Endothelial cell of umbilical vein (primary cell): ENCODE measurements around the gene SLCO3A1. TPM values are rescaled to one million over a fixed set of nuclear protein-coding genes. Genes with fewer than 3 reads are reported as not detected.

Experiments used
- BruUV-seq: library from RNA; stranded (reverse); fragments of 400-500 nt; replicated peaks from 2 replicates; lab custom pipeline; 2021; lab: Mats Ljungman, UMichigan
- CTCF ChIA-PET: fragments of 300-600, 350-600 bp; sonication (Branson Sonifier 250); formaldehyde crosslinking; loops from one replicate; lab custom pipeline; 2021; ENCODE audit warnings: antibody characterized with exemption, inconsistent platforms; lab: Charles Lee
- POLR2A ChIA-PET: fragments of 300-600, 350-600 bp; sonication (Branson Sonifier 250); formaldehyde crosslinking; loops from one replicate; lab custom pipeline; 2021; ENCODE audit warnings: antibody characterized with exemption, inconsistent platforms; lab: Charles Lee
- DNase-seq: peaks from one replicate; pipeline ENCODE4 v3.0.0-alpha.2; 2011; ENCODE audit warnings: low read depth, low spot score
- FAIRE-seq: peaks from 2 replicates; lab custom pipeline; 2011; peaks lifted over from hg19 to GRCh38; lab: Jason Lieb, UNC
- H2AFZ ChIP-seq: 2 replicates; pipeline ENCODE4 v1.6.0; 2012; ENCODE audit warnings: low read depth, low read length, control low read depth, inconsistent platforms
- H3K27ac ChIP-seq: 2 replicates; pipeline ENCODE4 v1.5.1; 2011; ENCODE audit warnings: low read depth, mild to moderate bottlenecking, control low read depth, low read length, moderate library complexity; ENCODE audit not compliant: insufficient read depth
- H3K27me3 ChIP-seq, 2 experiments: 2 replicates each; pipeline versions ENCODE4 v1.6.0 to v1.6.1; 2011; ENCODE audit warnings: low read length in 2 of 2, mixed read lengths in 1 of 2; ENCODE audit not compliant: control insufficient read depth in 2 of 2, insufficient read depth in 2 of 2
- H3K36me3 ChIP-seq, 2 experiments: 2 replicates in 1 of 2; 3 replicates in 1 of 2; pipeline ENCODE4 v1.5.1; 2011; ENCODE audit warnings: low read length in 2 of 2, mild to moderate bottlenecking in 1 of 2, moderate library complexity in 1 of 2; ENCODE audit not compliant: control insufficient read depth in 2 of 2, insufficient read depth in 2 of 2; ENCODE audit errors: extremely low read depth in 1 of 2
- H3K4me1 ChIP-seq: 3 replicates; pipeline ENCODE4 v1.5.1; 2011; ENCODE audit warnings: mild to moderate bottlenecking, low read length; ENCODE audit not compliant: control insufficient read depth, insufficient read depth; ENCODE audit errors: extremely low read depth
- H3K4me2 ChIP-seq: 2 replicates; pipeline ENCODE4 v1.6.1; 2011; ENCODE audit warnings: low read length, control low read depth, mixed read lengths; ENCODE audit not compliant: insufficient read depth
- H3K4me3 ChIP-seq, 3 experiments: fragments of 200-600 bp in 1 of 3; sonication (generic), shearing (Covaris generic) in 1 of 3; replicated peaks in 1 of 3; 2 replicates each; pipeline ENCODE4 v1.5.1; 2011 to 2016; ENCODE audit warnings: control low read depth in 3 of 3, low read length in 3 of 3, mild to moderate bottlenecking in 2 of 3, inconsistent platforms in 1 of 3, low read depth in 1 of 3, moderate library complexity in 1 of 3; ENCODE audit not compliant: insufficient read depth in 1 of 3
- H3K79me2 ChIP-seq: 2 replicates; pipeline ENCODE4 v1.6.0; 2012; ENCODE audit warnings: low read length, inconsistent platforms; ENCODE audit not compliant: control insufficient read depth, insufficient read depth
- H3K9ac ChIP-seq: replicated peaks from 2 replicates; pipeline ENCODE3; 2011; ENCODE audit warnings: low read length, control low read depth; ENCODE audit not compliant: insufficient read depth; ENCODE audit errors: extremely low read depth
- H3K9me1 ChIP-seq: replicated peaks from 3 replicates; pipeline ENCODE4 v1.6.0; 2011; ENCODE audit warnings: mild to moderate bottlenecking, low read length; ENCODE audit not compliant: control insufficient read depth, insufficient read depth; ENCODE audit errors: extremely low read depth
- H3K9me3 ChIP-seq: replicated peaks from 2 replicates; pipeline ENCODE4 v1.5.1; 2012; ENCODE audit warnings: low read length, inconsistent platforms; ENCODE audit not compliant: control insufficient read depth, insufficient read depth
- H4K20me1 ChIP-seq: replicated peaks from 2 replicates; pipeline ENCODE3; 2011; ENCODE audit warnings: mild to moderate bottlenecking, low read length; ENCODE audit not compliant: control insufficient read depth, insufficient read depth; ENCODE audit errors: extremely low read depth
- CTCF ChIP-seq, 2 donors: IDR thresholded peaks; 1 replicate in 1 of 2; 2 replicates in 1 of 2; pipeline ENCODE4 v1.5.1; 2011; ENCODE audit warnings: low read length in 2 of 2, mild to moderate bottlenecking in 2 of 2, moderate library complexity in 2 of 2, control low read depth in 1 of 2, inconsistent platforms in 1 of 2, low read depth in 1 of 2; ENCODE audit not compliant: insufficient read depth in 1 of 2; ENCODE audit errors: extremely low read depth in 1 of 2
- EZH2 ChIP-seq: IDR thresholded peaks from 2 replicates; pipeline ENCODE4 v1.6.1; 2012; ENCODE audit warnings: borderline replicate concordance, low read depth, mild to moderate bottlenecking, moderate library complexity, low read length, inconsistent platforms; ENCODE audit not compliant: severe bottlenecking
- FOS ChIP-seq: IDR thresholded peaks from 2 replicates; pipeline ENCODE4 v1.6.1; 2011; ENCODE audit warnings: mild to moderate bottlenecking, low read length, moderate library complexity, borderline replicate concordance; ENCODE audit not compliant: insufficient read depth
- GATA2 ChIP-seq: IDR thresholded peaks from 2 replicates; pipeline ENCODE4 v1.7.0; 2011; ENCODE audit warnings: low read depth, mild to moderate bottlenecking, moderate library complexity, mixed read lengths, low read length; ENCODE audit not compliant: insufficient read length, insufficient read depth
- JUN ChIP-seq: IDR thresholded peaks from 2 replicates; pipeline ENCODE4 v1.6.1; 2011; ENCODE audit warnings: borderline replicate concordance, low read depth; ENCODE audit not compliant: insufficient read length, insufficient read depth
- MYC ChIP-seq: IDR thresholded peaks from one replicate; pipeline ENCODE4 v1.6.1; 2011; ENCODE audit warnings: mild to moderate bottlenecking, low read depth, low read length
- POLR2A ChIP-seq: IDR thresholded peaks from 2 replicates; pipeline ENCODE4 v1.6.1; 2012; ENCODE audit warnings: low read depth, mild to moderate bottlenecking, control low read depth, low read length
- POLR2AphosphoS5 ChIP-seq: IDR thresholded peaks from 2 replicates; pipeline ENCODE4 v1.6.1; 2012; ENCODE audit warnings: low read depth, mild to moderate bottlenecking, control low read depth, low read length, moderate library complexity; ENCODE audit not compliant: insufficient read depth
- dilution Hi-C: fragments of 300-500 bp; cut with MboI; formaldehyde crosslinking; loops from one replicate; pipeline ENCODE4 v1.15.0; 2019; ENCODE audit warnings: low sequenced_read_pairs; ENCODE audit not compliant: extremely low pct_ligation_motif_present
- intact Hi-C: fragments of 100-400 bp; cut with micrococcal nuclease; formaldehyde crosslinking; loops from one replicate; pipeline ENCODE4 v1.10.0; 2022
- polyA plus RNA-seq, 4 experiments: library from polyadenylated mRNA; depleted of rRNA in 3 of 4; stranded (reverse) in 3 of 4; unstranded in 1 of 4; fragments of >200 nt; gene quantifications; 2 replicates each; pipeline versions ENCODE4 v1.2.1 to v1.2.3, GENCODE V29; 2011 to 2012; ENCODE audit warnings: missing spikeins in 1 of 4
- total RNA-seq: library from RNA; stranded (reverse); gene quantifications from 2 replicates; pipeline ENCODE4 v1.2.3, GENCODE V29; 2021
- TF ChIP-seq, protein P1 (sequence below): IDR thresholded peaks from 2 replicates; pipeline ENCODE4 v1.6.1; 2011; ENCODE audit not compliant: insufficient read depth, insufficient read length

Gene SLCO3A1
- total and polyA plus RNA-seq, 2 donors (not counting 3 experiments of a cell fraction or from before 2014, with no cell fraction given) = 0.88 to 0.92 TPM

DNA sequence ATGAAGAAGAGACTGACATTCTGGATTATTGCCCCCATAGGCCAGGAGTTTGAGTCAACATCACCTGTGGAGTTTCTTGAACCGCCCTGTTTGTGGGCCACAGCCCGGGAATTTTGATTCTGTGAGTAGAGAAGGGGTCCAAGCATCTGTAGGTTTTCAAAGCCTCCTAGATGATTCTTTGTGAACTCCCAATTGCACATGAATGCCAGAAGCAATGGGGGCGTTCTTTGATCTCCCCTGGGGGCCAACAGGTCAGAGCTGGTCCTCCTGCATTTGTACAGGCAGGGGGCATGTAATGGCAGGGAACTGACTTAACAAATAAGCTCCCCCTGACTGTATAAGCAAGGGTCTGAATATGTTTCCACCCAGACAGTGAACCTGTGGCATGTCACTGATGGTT is 260.3 kb downstream of the SLCO3A1 start:
- Histone ChIP-seq H3K9ac (no peak overlapping the region), H3K4me1 (no peaks in the 10 kb centered on the region), H3K27me3 (no peaks in the 10 kb centered on the region), H3K4me3 (no peak overlapping the region), H4K20me1 (no peaks in the 10 kb centered on the region), H3K9me3 (no peaks in the 10 kb centered on the region), H3K9me1 (no peaks in the 10 kb centered on the region), H3K79me2 (no peaks in the 10 kb centered on the region), H2AFZ (no peak overlapping the region), H3K4me2 (no peak overlapping the region), H3K27ac (no peak overlapping the region), H3K36me3 (no peaks in the 10 kb centered on the region)
- intact Hi-C loops = no loop called here
- ChIA-PET POLR2A (no interaction called here), CTCF (no interaction called here)
- no peak for TF ChIP-seq POLR2AphosphoS5
- TF ChIP-seq EZH2 = no peak
- TF ChIP-seq JUN = no peak
- TF ChIP-seq GATA2 = no peak
- TF ChIP-seq CTCF (IDR thresholded peaks at IDR 0.05; ENCODE audit: extremely low read depth in 1 of 2, insufficient read depth in 1 of 2, low read depth in 1 of 2, low read length in 2 of 2) = no peak
- no peak for TF ChIP-seq POLR2A
- TF ChIP-seq MYC = no peak
- no peak for TF ChIP-seq FOS
- TF ChIP-seq, protein P1, sequence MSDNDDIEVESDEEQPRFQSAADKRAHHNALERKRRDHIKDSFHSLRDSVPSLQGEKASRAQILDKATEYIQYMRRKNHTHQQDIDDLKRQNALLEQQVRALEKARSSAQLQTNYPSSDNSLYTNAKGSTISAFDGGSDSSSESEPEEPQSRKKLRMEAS = no peak
- no peak for FAIRE-seq
- no peak for DNase-seq
- no TSS peak for BruUV-seq
- dilution Hi-C loops = no loop called here
